ENCODE results near the gene SMAD2. TPM values are rescaled to one million over a fixed set of nuclear protein-coding genes. Genes with fewer than 3 reads are reported as not detected.
"Not testable (repeated sequence)": the region's sequence is repeated elsewhere in the genome, so short reads cannot be mapped to it uniquely, and the experiment has no call there.

The SMAD2 gene
- total RNA-seq, 4 donors from 2014 or later = 47.4 to 116 (median 72.2) TPM

DNA sequence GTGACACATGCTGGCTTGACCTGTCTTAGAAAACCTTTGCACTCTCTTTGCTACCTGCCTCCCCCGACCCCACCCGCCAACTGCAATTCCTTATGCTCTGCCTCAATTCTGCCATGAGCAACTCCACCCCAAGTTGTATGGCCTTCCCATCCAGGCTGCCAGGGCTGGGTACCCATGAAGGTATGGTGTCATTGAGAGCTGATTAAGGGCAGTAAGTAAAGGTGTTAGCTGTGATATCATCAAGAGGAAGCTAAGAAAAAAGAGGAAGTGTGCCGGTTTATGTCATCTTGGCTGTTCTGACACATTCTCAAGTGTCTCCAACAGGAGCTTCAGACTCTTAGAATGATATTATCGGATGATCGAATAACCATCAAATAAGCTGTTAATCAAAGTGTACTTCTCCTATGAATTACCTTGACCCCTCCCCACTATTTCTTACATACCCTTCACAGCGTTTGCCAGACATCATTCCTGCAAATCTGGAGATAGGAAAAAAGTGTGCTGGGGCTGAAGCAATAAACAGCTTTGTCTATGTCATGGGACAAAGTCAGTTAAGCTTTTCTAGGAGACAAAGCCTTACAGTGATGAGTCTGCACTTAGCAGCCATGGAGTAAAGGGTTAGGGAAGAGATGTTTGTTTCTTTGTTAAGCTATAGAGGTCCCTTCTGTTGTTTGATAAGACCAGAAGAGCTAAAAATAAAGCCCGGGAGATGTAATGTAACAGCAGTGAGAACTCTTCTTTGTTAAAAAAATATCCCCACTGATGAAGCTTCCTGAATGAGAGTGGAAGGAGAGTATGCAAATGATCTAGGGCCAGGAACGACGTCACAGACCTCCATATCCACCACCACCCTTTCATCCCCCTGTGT is 40.4 kb upstream of the SMAD2 start:
- ATAC-seq (ENCODE audit: low FRiP score) (no peak), DNase-seq (ENCODE audit: low spot score) (no peak)
- TF ChIP-seq, protein P1, sequence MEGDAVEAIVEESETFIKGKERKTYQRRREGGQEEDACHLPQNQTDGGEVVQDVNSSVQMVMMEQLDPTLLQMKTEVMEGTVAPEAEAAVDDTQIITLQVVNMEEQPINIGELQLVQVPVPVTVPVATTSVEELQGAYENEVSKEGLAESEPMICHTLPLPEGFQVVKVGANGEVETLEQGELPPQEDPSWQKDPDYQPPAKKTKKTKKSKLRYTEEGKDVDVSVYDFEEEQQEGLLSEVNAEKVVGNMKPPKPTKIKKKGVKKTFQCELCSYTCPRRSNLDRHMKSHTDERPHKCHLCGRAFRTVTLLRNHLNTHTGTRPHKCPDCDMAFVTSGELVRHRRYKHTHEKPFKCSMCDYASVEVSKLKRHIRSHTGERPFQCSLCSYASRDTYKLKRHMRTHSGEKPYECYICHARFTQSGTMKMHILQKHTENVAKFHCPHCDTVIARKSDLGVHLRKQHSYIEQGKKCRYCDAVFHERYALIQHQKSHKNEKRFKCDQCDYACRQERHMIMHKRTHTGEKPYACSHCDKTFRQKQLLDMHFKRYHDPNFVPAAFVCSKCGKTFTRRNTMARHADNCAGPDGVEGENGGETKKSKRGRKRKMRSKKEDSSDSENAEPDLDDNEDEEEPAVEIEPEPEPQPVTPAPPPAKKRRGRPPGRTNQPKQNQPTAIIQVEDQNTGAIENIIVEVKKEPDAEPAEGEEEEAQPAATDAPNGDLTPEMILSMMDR (IDR thresholded peaks at IDR 0.05) = no peak

DNA sequence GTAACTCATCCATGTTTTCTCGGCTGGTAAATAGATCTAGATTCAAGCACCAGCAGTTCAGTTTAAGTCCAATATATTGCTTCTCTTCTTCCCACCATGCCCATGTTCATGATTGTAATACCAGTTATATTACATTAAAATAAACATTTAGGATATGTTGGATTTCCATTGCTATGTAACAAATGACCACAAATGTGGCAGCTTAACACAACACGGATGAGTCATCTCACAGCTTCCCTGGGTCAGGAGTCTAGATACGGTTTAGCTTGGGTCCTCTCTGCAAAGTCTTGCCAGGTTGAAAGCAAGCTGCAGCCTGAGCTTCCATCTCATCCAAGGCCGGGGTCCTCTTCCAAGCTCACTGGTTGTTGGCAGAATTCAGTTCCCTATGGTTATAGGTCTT is 39.4 kb upstream of the SMAD2 start:
- DNase-seq (ENCODE audit: low spot score) (no peak), ATAC-seq (ENCODE audit: low FRiP score) (no peak)
- TF ChIP-seq, protein P1 (IDR thresholded peaks at IDR 0.05) = no peak

DNA sequence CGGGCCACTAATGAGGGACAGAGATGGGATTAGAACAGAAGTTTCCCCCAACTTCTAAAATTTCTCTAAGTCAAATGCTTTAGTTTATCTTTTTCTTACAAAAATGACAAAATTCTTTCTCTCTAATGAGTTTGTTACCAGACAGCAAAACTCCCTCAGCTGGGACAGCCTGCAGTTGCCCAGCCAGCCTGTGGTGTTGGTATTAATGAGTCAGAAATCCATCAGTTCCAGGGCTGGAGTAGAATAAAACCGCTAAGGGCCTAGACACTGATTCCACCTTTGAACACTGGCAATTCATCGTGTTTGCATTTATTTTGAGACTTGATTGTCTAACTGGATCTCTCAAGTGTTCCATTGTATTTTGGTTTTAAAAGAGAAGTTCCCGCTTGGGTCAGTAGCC is 38.3 kb upstream of the SMAD2 start:
- ATAC-seq (ENCODE audit: low FRiP score) (no peak), DNase-seq (ENCODE audit: low spot score) (no peak)
- TF ChIP-seq, protein P1 (IDR thresholded peaks at IDR 0.05) = no peak

DNA sequence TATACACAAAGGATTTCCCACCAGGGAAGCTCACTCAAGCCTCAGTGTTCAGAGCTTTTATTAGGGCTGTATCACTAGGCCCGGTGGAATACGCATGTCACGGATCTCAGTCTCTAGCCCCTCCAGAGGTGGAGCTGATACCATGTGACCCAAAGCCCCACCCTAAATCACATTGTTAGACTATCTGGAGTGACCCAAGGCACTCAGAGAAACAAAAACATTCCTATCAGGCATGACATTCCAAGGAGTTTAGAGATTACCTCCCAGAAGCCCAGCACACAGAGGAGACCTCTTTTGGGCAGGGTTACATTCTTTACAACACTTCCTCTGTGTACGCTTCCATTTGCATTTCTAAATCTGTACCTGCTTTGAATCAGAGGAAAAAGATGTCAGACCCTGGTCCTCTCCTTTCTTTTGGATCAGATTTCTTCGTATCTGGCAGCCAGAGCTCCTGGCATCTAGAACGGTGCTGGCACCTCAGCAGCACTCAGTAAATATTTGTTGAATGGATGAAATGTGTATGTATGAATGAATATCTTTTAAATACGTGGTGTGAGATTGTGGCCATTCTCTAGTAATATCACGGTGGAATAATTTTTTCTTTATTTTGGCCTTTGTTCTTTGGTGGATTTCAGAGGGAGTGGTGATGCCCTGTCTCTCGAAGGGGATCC is 37.7 kb upstream of the SMAD2 start:
- DNase-seq (ENCODE audit: low spot score) (no peak), ATAC-seq (ENCODE audit: low FRiP score) (no peak)
- TF ChIP-seq, protein P1 (IDR thresholded peaks at IDR 0.05) = no peak

DNA sequence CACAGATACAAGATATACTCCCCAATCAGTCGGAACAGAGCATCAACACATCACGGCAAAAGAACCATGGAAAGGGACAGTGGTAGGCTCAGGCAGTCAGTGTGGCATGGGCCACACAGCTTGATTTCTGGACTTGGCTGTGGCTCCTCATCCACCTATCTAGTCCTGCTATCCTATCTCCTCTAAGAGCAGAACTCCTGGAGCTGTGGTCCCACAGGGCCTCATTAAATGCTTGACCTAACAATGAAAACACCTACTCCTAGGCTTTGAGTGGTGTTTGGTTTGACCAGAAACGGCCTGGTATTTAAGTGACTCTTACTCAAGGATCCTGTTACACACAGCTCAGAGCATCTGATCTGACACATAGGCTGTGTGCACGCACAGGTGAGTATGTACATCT is 33.6 kb upstream of the SMAD2 start:
- TF ChIP-seq, protein P1 (IDR thresholded peaks at IDR 0.05) = no peak
- ATAC-seq (ENCODE audit: low FRiP score) = no peak
- DNase-seq (ENCODE audit: low spot score) = no peak

DNA sequence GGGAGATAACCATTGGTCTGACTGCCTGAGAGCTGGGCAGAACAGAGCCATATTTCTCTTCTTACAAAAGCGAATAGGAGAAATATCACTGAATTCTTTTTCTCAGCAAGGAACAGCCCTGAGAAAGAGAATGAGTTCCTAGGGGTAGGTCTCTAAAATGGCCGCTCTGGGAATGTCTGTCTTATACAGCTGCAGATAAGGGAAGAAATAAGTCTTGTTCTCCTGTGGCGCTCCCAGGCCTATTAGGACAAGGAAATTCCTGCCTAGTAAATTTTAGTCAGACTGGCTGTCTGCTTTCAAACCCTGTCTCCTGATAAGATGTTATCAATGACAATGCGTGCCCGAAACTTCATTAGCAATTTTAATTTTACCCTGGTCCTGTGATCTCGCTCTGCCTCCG is 30.5 kb upstream of the SMAD2 start:
- DNase-seq (ENCODE audit: low spot score); ATAC-seq (ENCODE audit: low FRiP score): not testable (repeated sequence)

DNA sequence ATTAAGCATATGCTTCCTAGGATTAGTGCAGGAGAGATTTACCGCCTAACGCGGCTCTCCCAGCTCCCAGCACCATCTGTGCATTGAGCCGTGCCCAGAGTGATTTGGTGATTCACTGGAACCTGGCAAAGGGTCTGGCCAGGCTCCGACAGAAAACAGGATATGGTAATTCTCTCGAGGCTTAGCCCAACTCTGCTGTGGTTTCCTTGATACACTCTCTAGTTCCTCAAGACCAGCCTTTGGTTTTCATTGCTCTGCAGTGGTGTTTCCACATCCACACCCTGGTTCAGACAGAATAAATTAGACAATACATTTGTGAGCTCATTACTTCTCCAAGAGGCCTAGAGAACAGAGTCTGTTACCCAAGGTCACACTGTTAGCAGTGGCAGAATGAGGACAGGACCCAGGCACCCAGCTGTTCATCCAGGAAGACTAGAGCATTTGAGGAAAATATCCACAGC is 23.0 kb upstream of the SMAD2 start:
- TF ChIP-seq, protein P1 (IDR thresholded peaks at IDR 0.05) = no peak
- DNase-seq (ENCODE audit: low spot score) = no peak
- no peak for ATAC-seq (ENCODE audit: low FRiP score)

Data from omental fat pad (tissue), 4 donors.